Progenitor cell of endocrine pancreas (in vitro differentiated cells): Measurements from ENCODE around the gene ASS1. TPM values are rescaled to one million over a fixed set of nuclear protein-coding genes. Genes with fewer than 3 reads are reported as not detected.

Source experiments
- DNase-seq: peaks from one replicate; pipeline ENCODE4 v3.0.0; 2021; ENCODE audit warnings: low spot score; ENCODE audit not compliant: unreplicated experiment
- H3K27ac Mint-ChIP-seq: 2 replicates; pipeline ENCODE4 v1.8.0; 2021; ENCODE audit warnings: mild to moderate bottlenecking, moderate library complexity, mixed read lengths
- H3K27me3 Mint-ChIP-seq: 2 replicates; pipeline ENCODE4 v1.8.0; 2021; ENCODE audit warnings: mixed read lengths
- H3K36me3 Mint-ChIP-seq: 2 replicates; pipeline ENCODE4 v1.8.0; 2022; ENCODE audit warnings: mixed read lengths; ENCODE audit not compliant: insufficient read depth
- H3K4me1 Mint-ChIP-seq: 2 replicates; pipeline ENCODE4 v1.8.0; 2021; ENCODE audit warnings: low read depth, mixed read lengths
- H3K4me3 Mint-ChIP-seq: 2 replicates; pipeline ENCODE4 v1.8.0; 2021; ENCODE audit warnings: low read depth, mild to moderate bottlenecking, moderate library complexity, mixed read lengths
- H3K9me3 Mint-ChIP-seq: 2 replicates; pipeline ENCODE4 v1.8.0; 2021; ENCODE audit warnings: low read depth, mixed read lengths
- CTCF ChIP-seq: fragments of 200-600 bp; sonication (generic); IDR thresholded peaks from one replicate; pipeline ENCODE4 v1.5.0; 2021; ENCODE audit warnings: antibody characterized with exemption, mild to moderate bottlenecking; ENCODE audit not compliant: unreplicated experiment
- total RNA-seq: library from RNA; stranded (reverse); gene quantifications from 2 replicates; pipeline ENCODE4 v1.2.1, GENCODE V29; 2021

Gene ASS1
- total RNA-seq, 1 donor from 2014 or later = 6.5 TPM

GRCh38 chr9:130526854-130527650, 82.3 kb downstream of the ASS1 start:
- H3K27ac Mint-ChIP-seq = peak overlapping the region; percentile 11
- DNase-seq = no peak

GRCh38 chr9:130527651-130528310, 83.0 kb downstream of the ASS1 start:
- Mint-ChIP-seq H3K4me1 (peaks cover 15% of the 10 kb centered on the region), H3K4me3 (no peak overlapping the region), H3K27me3 (peaks cover 9% of the 10 kb centered on the region), H3K9me3 (no peaks in the 10 kb centered on the region), H3K27ac (no peak overlapping the region), H3K36me3 (no peaks in the 10 kb centered on the region)
- DNase-seq = no peak
- TF ChIP-seq CTCF = no peak

More at GRCh38 chr9:130526854-130527650, 82.3 kb downstream of the ASS1 start:
- TF ChIP-seq CTCF = no peak
- Mint-ChIP-seq H3K27me3 (peaks cover 4% of the 10 kb centered on the region), H3K4me1 (peaks cover 15% of the 10 kb centered on the region), H3K4me3 (no peak overlapping the region), H3K36me3 (no peaks in the 10 kb centered on the region), H3K9me3 (no peaks in the 10 kb centered on the region)

GRCh38 chr9:130528674-130529073, 83.9 kb downstream of the ASS1 start:
- Mint-ChIP-seq H3K36me3 (no peaks in the 10 kb centered on the region), H3K9me3 (no peaks in the 10 kb centered on the region), H3K27ac (no peak overlapping the region)

GRCh38 chr9:130530938-130531337, 86.2 kb downstream of the ASS1 start:
- TF ChIP-seq CTCF = no peak
- peaks cover 22% of the 10 kb centered on the region for H3K27me3 Mint-ChIP-seq
- H3K4me3 Mint-ChIP-seq = no peak overlapping the region
- no peaks in the 10 kb centered on the region for H3K36me3 Mint-ChIP-seq
- peaks cover 18% of the 10 kb centered on the region for H3K4me1 Mint-ChIP-seq
- H3K9me3 Mint-ChIP-seq = no peaks in the 10 kb centered on the region
- no peak for DNase-seq
- H3K27ac Mint-ChIP-seq = no peak overlapping the region

More at GRCh38 chr9:130528674-130529073, 83.9 kb downstream of the ASS1 start:
- Mint-ChIP-seq H3K4me3 (no peak overlapping the region), H3K27me3 (peaks cover 12% of the 10 kb centered on the region), H3K4me1 (peaks cover 15% of the 10 kb centered on the region)
- no peak for TF ChIP-seq CTCF
- no peak for DNase-seq

GRCh38 chr9:130531670-130532069, 86.9 kb downstream of the ASS1 start:
- H3K27me3 Mint-ChIP-seq = peaks cover 26% of the 10 kb centered on the region
- no peak for DNase-seq
- no peak overlapping the region for H3K4me3 Mint-ChIP-seq
- no peak overlapping the region for H3K27ac Mint-ChIP-seq
- no peak for TF ChIP-seq CTCF
- H3K36me3 Mint-ChIP-seq = no peaks in the 10 kb centered on the region
- peaks cover 18% of the 10 kb centered on the region for H3K4me1 Mint-ChIP-seq
- no peaks in the 10 kb centered on the region for H3K9me3 Mint-ChIP-seq
